ENCODE results near the gene ZNF554.
"Not testable (repeated sequence)": the region's sequence is repeated elsewhere in the genome, so short reads cannot be mapped to it uniquely, and the experiment has no call there.

ZNF554 gene

DNA sequence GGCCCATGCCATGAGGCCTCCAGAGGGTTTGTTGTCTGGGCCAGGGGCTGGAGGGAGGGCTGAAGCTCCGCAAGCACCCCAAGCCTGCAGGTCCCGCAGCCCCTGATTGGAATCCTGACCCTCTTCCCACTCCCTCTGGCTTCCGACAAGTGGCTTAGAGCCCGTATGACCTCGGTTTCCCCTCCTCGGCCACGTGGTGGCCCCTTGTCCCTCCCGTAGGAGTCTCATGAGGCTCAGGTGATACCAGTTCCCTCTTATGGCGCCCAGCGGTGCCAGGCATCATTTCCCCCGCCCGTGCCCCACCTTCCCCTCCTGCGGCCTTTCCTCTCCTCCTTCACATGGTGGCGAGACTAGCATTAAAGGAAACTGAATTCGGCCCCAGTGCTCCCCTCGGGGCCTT is 28.2 kb upstream of the ZNF554 start:
- DNase-seq: no peak

DNA sequence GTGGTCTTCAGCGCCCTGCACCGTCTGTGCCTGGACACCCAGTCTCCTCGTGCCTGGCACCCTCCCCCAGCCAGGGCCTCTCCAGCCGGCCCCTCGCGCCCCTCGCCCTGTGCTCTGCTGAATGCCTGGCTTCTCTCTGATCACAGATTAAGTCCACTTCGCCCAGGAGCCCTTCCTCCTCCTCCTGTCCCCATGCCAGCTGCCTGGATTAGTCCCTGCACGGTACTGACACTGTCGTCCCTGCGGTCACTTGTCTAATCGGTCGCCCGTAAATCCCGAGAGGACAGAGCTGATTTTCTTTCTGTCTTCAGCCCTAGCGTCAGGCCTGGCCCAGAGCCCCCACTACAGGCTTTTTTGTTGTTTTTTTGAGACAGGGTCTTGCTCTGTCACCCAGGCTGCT is 27.8 kb upstream of the ZNF554 start:
- DNase-seq: no peak

DNA sequence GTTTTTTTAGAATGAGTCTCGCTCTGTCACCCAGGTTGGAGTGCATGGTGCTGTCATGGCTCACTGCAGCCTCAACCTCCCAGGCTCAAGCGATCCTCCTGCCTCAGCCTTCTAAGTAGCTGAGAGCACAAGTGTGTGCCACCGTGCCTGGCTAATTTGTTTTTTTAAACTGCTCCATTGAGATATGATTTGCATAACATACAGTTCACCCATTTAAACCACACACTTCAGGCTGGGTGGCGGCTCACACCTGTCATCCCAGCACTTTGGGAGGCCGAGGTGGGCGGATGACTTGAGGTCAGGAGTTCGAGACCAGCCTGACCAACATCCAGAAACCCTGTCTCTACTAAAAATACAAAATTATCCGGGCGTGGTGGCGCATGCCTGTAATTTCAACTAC is 27.0 kb upstream of the ZNF554 start:
- DNase-seq: not testable (repeated sequence)

DNA sequence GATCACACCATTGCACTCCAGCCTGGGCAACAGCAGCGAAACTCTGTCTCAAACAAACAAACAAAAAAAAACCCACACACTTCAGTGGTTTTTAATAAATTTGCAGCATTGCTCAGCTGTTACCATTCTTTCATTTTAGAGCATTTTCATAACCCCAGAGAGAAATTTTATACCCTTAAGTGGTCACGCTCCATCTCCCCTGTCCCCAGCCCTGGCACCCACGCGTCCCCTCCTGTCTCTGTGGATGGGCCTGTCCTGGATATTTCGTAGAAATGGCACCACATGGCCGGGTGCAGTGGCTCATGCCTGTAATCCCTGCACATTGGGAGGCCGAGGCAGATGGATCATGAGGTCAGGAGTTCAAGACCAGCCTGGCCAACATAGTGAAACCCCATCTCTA is 26.5 kb upstream of the ZNF554 start:
- no peak for DNase-seq

DNA sequence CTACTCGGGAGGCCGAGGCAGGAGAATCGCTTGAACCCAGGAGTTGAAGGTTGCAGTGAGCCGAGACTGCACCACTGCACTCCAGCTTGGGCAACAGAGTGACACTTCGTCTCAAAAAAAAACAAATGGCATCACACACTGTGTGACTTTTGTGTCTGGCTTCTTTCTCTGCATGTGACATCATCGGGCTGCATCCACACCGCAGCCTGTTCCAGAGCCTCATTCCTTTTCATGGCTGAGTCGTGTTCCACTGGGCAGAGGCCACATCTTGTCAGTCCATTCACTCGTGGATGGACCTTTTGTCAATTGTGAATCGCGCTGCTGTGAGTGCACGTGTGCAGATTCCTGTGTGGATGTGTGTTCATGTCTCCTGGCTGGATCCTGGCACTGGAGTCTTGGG is 26.1 kb upstream of the ZNF554 start:
- DNase-seq: no peak

DNA sequence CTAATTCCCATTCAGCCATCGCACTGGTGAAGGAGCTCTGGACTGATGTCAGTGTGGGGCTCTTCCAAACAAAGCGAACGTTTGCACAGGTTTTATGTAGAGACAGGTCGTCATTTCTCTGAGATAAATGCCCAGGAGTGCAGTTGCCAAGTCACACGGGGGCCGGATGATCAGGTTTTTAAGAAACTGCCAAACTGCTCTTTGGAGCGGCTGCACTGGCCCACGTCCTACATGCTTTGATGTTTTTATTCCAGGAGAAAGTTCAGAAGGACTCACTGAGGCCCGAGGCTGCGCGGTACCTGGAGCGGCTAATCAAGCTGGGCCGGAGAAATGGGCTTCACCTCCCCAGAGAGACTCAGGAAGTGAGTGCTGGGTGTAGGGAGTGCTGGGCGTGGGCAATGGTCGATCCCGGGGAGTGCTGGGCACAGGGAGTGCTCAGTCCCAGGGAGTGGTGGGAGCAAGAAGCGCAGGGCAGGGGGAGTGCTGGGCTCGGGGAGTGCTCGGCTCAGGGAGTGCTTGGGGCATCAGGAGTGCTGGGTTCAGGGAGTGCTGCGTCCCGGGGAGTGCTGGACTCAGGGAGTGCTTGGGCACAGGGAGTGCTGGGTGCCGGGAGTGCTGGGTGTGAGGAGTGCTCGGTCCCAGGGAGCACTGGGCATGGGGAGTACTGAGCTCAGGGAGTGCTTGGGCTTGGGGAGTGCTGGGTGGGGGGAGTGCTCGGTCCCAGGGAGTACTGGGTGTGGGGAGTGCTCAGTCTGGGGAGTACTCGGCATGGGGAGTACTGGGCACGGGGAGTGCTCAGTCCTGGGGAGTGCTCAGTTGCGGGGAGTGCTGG is 23.6 kb upstream of the ZNF554 start:
- DNase-seq: no peak

DNA sequence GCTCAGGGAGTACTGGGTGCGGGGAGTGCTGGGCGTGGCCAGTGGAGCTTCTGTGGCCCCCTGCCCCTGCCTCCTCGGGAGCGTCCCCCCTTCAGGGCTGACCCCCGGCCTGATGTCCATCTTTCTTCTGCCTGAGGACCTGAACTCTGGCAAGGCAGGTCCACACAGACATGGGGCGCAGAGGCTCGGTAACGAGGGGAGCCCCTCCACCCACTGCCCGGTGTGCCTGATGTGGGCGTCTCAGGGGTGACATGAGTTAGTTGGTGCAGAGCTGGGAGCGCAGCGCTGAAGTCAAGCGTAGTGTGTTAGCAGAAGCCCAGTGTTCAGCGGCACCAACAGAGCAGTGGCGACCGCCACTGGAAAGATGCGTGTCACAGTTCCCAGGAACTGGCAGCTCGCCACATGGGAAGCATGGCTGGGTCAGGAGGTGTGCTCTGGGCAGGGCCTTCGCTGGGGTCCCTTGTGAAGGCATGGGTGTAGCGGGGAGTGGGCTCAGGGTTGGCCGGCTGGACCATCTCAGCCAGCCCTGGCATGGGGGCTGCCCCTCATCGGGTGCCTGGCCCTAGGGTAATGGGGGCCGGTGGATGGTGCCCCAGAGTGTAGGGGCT is 22.9 kb upstream of the ZNF554 start:
- DNase-seq: no peak

DNA sequence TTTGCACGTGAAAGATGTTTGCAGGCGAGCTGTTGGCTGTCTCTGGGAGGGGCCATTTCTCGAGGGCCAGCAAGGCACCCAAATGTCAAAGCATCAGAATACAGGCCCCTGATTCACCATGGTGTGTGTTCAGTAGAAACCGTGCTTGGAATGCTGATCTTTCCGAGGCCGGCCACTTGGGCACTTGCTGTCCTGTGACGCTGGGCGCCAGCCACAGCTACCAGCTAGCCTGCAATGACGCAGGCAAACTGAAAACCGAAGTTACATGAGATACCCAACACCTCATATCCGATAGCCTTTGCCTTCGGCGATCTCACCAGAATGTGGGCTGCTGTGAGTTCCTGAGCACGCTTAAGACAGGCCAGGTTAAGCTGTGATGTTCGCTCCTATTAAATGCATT is 22.4 kb upstream of the ZNF554 start:
- no peak for DNase-seq

DNA sequence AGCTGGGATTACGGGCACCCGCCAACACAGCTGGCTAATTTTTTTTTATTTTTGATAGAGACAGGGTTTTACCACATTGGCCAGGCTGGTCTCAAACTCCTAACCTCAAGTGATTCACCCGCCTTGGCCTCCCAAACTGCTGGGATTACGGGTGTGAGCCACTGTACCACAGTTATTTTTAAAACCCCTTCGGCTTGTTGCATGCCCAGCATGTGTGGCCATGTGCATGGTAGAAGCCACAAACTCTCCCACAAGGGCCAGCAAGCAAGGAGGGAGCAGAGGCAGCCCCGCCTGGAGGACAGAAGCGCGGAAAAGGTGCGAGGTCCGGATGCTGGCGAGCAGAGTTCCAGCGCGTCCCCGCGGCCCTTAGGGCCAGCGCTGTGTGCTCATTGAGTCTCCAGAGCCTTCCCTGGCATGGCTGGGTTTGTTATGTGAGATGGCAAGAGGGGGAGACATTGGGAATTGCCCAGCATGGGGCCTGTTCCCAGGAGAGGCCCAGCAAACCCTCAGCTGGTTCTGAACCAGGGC is 21.4 kb upstream of the ZNF554 start:
- DNase-seq: no peak

DNA sequence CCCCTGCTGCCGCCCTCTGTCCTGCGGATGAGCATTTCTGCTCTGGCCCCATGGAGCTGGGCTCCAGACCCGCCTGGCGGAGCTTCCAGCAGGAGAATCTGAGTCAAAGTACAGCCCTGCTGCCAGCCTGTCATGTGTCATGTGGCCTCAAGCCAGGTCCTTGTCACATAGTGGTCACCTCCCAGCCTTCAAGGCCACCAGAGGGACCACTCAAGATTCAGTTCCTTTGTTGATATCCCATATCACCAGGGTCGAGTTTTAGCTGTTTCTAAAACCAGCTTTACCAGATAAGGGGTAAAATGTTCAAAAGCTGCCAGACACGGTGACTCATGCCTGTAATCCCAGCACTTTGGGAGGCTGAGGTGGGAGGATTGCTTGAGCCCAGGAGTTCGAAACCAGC is 20.9 kb upstream of the ZNF554 start:
- no peak for DNase-seq

DNA sequence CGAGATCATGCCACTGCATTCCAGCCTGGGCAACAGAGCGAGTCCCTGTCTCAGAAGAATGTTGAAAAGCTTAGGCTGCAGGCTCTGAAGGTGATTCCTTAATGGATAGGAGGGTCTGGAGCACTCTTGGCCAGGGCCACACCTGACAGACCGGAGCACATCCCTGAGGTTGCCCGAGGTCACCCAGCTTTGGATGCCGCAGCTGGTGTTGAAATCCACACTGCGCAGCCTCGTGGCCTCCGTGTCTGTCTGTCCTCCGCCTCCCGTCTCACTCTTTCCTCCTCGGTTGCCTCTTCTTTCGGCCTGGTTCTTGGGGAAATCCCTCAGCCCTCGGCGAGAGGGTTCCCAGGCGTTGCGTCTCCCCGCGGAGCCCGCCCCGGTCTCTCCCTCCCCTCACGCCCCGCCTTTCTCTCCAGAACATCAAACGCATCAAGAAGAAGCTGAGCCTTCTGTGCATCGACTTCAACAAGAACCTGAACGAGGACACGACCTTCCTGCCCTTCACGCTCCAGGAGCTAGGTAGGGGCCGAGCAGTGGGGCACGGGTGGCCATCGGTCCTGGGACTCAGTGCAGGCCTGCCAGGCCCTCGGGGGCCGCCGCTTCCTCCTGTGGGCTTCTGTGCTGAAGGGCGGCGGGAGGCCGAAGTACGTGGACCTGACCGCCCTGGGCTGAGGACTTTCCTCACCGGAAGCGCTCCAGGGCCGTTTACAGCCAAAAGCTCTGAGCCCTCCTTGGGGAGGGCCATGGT is 20.2 kb upstream of the ZNF554 start:
- no peak for DNase-seq

DNA sequence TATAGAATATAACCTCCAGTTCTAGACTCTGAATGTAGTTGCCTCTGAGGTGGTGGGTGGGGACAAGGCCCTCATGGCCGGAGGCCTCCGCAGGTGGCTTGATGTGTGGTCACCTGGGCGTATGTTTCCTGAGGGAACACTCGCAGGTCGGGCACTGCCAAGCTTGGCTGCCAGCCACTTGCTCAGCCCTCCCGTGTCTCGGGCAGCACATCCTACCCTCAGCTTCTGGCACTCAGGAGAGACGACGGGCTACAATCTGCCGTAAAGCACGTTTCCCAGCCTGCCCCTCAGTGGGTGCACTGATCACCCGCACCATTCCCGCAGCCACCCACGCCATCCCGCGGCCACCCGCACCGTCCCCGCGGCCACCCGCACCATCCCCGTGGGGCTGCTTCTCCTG is 19.2 kb upstream of the ZNF554 start:
- no peak for DNase-seq

DNA sequence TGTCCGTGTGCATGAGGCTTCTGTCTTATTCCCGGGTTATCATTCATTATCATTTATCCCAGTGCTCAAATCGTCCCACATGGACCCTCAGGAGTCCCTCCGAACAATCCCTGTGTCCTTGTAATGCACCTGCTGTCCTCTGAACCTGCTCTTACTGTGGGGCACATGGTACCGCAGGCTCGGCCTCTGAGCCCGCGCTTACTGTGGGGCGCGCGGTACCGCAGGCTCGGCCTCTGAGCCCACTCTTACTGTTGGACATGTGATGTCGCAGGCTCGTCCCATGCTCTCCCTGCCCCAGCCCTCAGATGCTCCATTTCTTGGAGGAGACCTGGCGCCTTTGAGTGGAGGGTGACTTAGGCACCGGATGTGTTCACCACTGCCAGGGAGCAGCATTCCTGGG is 16.8 kb upstream of the ZNF554 start:
- no peak for DNase-seq

DNA sequence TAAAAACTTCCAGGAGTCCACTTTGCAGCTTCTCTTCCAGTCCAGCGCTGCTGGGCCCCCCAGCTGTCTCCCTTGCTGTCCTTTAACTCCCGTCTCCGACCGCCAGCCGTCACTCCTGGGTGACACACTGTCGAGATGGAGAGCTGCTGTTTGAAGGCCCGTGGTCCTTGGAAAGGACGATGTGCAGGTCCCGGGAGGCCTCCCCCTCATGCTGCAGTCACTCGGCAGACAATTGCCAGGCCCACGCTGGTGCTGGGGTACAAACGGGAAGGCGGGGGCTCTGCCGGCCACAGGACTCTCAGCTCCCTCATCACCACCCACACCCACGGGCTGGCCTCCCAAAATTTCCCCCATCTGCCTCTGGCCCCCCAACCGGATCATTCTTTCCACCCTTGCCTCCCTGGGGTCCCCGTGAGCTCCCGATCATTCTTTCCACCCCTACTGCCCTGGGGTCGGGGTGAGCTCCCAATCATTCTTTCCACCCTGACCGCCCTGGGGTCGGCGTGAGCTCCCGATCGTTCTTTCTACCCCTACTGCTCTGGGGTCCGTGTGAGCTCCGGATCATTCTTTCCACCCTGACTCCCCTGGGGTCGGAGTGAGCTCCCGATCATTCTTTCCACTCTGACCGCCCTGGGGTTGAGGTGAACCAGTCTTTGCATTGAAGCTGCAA is 16.0 kb upstream of the ZNF554 start:
- no peak for DNase-seq

DNA sequence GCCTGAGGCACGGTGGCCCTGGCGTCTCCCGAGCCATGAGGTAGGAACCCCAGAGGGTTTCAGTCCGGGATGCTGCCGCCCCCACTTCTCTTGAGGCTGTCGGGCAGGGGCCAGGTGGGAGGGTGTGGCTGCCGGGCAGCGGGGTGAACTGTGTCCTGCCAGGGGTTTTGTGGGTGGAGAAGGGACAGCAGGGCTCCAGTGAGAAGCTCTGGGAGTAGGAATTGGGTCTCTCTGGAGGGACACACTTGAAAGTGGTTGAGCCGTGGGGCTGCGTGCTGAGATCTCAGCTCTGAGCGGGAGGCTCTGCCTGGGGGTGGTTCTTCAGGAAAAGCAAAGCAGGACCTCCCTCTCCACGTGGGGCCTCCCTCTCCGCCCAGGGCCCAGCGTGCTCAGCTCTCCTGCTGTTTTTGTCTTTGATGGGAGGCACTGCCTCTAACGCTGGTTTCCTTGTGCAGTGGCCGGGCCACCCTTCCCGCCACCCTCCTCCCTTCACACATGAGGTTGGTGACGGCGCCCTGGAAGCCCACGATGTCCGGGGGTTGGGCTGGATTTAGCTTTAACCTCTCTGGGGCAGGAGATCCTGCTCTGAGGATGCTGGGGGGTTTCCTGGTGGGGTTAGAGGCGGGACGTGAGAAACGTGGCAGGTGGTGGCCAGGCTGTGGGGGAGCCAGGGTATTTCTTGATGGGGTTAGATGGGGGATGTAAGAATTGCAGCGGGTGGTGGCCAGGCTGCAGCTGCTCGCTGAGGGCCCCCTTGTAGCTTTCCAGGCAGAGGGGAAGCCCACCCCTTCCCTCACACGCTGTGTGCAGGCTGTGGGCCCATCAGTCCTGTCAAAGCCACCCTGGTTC is 15.3 kb upstream of the ZNF554 start:
- DNase-seq: no peak

DNA sequence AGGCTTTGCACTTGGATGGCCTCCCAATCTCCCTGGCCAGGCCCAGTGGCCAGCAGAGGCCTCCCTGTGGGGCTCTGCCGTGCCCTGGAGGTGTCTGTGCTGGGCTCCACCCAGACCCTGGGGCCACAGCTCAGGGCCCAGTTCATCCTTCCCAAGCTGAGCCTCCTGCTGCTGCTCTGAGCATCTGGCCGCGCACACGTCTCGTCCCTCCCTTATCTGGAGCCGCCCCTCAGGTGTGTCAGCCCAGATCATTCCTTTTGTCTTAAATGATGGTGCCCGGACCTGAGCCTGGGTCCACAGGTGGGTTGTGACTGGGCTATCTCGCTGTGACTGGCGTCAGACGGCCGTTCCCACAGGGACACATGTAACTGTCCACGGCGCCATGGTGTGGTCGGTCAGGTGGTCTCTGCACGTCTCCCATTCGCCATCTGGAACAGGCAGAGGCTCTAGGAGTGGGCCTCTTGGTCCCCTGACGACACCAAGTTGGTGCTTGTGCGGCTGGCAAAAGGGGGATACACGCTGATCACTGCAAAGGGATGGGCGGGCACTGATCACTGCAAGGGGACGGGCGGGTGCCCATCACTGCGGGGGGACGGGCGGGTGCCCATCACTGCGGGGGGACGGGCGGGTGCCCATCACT is 14.3 kb upstream of the ZNF554 start:
- no peak for DNase-seq

DNA sequence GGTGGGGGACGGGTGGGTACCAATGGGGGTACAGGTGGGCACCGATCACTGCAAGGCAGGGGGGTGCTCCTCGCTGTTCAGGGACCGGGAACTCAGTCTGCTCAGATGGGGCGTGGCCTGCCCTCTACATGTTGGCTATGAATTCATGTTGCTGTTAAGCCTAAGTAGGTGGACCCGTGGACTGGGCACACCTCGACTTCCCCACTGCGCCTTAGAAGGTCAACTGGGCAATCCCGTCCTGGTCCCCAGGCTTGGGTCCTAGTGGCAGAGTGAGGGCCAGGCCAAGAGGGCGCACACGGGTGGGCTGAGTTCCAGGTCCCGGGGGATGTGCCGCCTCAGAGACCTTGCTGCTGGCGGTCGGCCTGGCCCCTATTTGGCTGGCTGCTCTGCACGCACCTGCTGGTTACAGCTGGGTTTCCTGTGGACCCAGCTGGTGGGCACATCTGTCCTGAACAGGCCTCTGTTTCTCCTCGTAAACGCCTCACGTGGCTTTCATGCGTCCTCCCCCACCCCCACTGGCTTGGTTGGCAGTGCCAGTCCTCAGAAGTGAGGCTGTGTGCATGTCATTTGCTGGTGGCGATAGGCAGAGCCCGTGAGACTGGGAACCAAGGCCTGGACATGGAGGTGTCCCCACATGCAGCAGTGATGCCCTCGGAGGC is 13.5 kb upstream of the ZNF554 start:
- DNase-seq: no peak

DNA sequence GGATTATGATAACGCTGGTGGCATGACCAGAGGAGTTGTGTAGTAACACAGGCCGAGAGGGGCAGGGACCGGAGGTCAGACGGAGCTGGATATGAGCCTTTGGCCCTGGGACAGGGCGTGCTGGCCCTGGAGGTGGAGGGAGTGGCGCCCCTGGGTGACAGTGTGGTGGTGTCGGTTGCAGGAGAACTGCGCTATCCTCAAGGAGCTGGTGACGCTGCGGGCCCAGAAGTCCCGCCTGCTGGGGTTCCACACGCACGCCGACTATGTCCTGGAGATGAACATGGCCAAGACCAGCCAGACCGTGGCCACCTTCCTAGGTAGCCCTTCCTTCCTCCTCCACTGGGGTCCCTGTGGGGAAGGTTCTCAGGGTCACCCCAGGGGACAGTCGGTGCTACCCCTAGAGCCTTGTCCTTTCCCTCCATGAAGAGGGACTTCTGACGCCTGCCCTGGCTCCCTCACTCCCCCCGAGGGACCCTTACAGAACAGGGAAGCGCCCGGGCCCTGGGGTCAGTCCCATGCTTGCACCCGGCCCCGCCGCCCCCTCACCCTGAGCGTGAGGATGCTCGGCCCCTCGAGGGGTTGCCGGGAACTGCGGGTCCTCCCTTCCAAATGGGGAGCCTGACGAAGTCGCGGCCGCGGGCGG is 12.8 kb upstream of the ZNF554 start:
- no peak for DNase-seq

DNA sequence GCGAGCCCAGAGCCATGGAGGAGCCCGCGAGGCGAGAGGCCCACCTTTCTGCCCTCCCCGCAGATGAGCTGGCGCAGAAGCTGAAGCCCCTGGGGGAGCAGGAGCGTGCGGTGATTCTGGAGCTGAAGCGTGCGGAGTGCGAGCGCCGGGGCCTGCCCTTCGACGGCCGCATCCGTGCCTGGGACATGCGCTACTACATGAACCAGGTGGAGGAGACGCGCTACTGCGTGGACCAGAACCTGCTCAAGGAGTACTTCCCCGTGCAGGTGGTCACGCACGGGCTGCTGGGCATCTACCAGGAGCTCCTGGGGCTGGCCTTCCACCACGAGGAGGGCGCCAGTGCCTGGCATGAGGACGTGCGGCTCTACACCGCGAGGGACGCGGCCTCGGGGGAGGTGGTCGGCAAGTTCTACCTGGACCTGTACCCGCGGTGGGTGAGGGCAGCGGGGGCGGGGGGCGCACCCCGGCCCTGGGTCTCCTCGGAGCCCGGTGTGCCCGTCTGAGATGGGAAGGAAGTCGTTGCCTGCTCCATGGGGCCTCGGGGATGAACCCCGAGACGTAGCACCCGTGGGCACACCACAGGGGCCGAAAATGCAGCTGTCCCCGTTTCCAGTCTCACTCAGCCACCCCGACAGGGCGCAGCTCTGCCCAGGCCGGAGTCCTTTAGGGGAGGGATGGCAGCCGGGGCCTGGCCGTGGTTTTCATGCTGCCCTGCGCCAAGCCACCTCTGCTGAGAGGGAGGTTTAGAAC is 12.1 kb upstream of the ZNF554 start:
- DNase-seq: no peak

Data from NCI-H1436 (cell line).